ENCODE results near the gene TLE4. TPM values are rescaled to one million over a fixed set of nuclear protein-coding genes. Genes with fewer than 3 reads are reported as not detected.
A peak's percentile ranks its signal among the peaks of the same experiment; 100 is the strongest.

Gene TLE4
- total RNA-seq, 3 donors from 2014 or later = 25.0 to 47.0 (median 35.1) TPM

DNA sequence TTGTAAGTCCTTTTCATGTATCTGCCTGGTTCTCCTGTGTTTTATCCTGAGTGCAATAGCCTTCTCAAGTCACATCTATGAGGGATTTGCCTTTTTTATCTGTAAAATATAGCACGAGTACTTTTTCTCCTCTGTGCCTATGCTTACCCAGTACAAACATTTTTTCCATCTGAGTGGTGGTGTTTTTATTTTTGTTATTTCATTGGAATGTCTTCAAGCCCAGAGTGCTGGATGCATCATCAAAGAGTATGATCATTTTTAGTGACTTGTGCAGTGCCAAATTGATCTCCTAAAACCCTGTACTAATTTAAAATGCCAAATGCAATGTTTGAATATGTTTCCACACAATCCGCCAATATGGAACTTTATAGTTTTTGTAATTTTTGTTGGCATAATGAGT is 86.1 kb downstream of the TLE4 start:
- intact Hi-C loops (cut with DNase I; ENCODE audit: low total_unique reads) = no loop called here
- no peak for DNase-seq (ENCODE audit: low spot score in 2 of 2)
- Histone ChIP-seq H3K27me3 (no peaks in the 10 kb centered on the region), H3K9me3 (no peaks in the 10 kb centered on the region), H3K4me1 (no peaks in the 10 kb centered on the region), H3K4me3 (no peak overlapping the region), H3K36me3 (peaks cover 7% of the 10 kb centered on the region), H3K27ac (no peak overlapping the region)
- TF ChIP-seq POLR2AphosphoS5 (IDR thresholded peaks at IDR 0.05) (no peak), POLR2A (IDR thresholded peaks at IDR 0.05) (no peak)
- TF ChIP-seq, protein P1, sequence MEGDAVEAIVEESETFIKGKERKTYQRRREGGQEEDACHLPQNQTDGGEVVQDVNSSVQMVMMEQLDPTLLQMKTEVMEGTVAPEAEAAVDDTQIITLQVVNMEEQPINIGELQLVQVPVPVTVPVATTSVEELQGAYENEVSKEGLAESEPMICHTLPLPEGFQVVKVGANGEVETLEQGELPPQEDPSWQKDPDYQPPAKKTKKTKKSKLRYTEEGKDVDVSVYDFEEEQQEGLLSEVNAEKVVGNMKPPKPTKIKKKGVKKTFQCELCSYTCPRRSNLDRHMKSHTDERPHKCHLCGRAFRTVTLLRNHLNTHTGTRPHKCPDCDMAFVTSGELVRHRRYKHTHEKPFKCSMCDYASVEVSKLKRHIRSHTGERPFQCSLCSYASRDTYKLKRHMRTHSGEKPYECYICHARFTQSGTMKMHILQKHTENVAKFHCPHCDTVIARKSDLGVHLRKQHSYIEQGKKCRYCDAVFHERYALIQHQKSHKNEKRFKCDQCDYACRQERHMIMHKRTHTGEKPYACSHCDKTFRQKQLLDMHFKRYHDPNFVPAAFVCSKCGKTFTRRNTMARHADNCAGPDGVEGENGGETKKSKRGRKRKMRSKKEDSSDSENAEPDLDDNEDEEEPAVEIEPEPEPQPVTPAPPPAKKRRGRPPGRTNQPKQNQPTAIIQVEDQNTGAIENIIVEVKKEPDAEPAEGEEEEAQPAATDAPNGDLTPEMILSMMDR (IDR thresholded peaks at IDR 0.05) = no peak

GRCh38 chr9:79658926-79659325 is 87.2 kb downstream of the TLE4 start:
- intact Hi-C loops (cut with DNase I; ENCODE audit: low total_unique reads) = no loop called here

DNA sequence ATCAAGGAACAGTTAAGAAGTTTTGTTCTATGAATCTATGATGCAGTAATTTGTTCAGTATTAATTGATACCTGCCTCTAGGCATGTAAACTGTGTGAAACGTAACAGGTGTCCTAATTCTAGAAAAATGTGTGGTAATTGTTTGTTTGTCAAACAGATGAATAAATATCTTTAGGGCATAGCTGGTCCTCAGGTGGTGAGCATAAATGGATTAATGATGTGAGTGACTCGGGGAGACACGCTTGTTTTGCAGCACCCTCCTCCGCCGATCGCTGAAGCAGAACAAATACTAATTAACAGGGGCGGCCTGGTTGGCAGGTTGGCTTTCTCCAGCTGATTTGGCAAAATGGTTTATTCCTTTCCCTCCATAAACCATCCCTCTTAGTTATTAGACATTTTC is 88.8 kb downstream of the TLE4 start:
- no peak overlapping the region for H3K27ac ChIP-seq
- H3K4me1 ChIP-seq = no peaks in the 10 kb centered on the region
- H3K4me3 ChIP-seq = no peak overlapping the region
- H3K36me3 ChIP-seq = no peaks in the 10 kb centered on the region
- no peaks in the 10 kb centered on the region for H3K27me3 ChIP-seq
- intact Hi-C loops (cut with DNase I; ENCODE audit: low total_unique reads) = no loop called here
- no peaks in the 10 kb centered on the region for H3K9me3 ChIP-seq
- TF ChIP-seq, protein P1 (IDR thresholded peaks at IDR 0.05) = no peak
- TF ChIP-seq POLR2AphosphoS5 (IDR thresholded peaks at IDR 0.05) (no peak), POLR2A (IDR thresholded peaks at IDR 0.05) (no peak)
- DNase-seq (ENCODE audit: low spot score in 2 of 2) = no peak

More at GRCh38 chr9:79658926-79659325, 87.2 kb downstream of the TLE4 start:
- TF ChIP-seq POLR2AphosphoS5 (IDR thresholded peaks at IDR 0.05) (no peak), POLR2A (IDR thresholded peaks at IDR 0.05) (no peak)
- TF ChIP-seq, protein P1 (IDR thresholded peaks at IDR 0.05) = no peak
- DNase-seq (ENCODE audit: low spot score in 2 of 2) = no peak
- Histone ChIP-seq H3K36me3 (peaks cover 4% of the 10 kb centered on the region), H3K4me3 (no peak overlapping the region), H3K9me3 (no peaks in the 10 kb centered on the region), H3K27me3 (no peaks in the 10 kb centered on the region), H3K27ac (no peak overlapping the region), H3K4me1 (no peaks in the 10 kb centered on the region)

DNA sequence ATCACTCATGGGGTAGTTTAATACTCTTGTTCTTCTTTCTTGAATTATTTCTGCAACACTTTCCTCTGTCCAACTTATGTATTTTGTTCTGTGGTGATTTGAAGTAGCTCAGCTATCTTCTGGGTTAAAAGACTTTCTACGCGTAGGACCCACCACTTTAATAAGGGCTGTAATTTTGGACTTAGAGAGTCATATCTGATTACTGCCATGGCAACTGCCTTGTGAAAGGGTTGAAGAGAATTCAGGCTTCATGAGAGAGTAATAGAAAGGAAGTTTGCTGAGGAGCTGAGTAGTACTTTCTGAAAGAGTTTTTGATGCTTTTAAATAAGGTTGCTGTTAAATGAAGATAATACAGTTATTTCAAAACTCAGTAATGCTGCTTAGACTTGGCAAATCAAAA is 89.5 kb downstream of the TLE4 start:
- TF ChIP-seq, protein P1 (IDR thresholded peaks at IDR 0.05) = no peak
- TF ChIP-seq POLR2AphosphoS5 (IDR thresholded peaks at IDR 0.05) (no peak), POLR2A (IDR thresholded peaks at IDR 0.05) (no peak)
- intact Hi-C loops (cut with DNase I; ENCODE audit: low total_unique reads) = no loop called here
- H3K27me3 ChIP-seq = no peaks in the 10 kb centered on the region
- no peaks in the 10 kb centered on the region for H3K4me1 ChIP-seq
- no peaks in the 10 kb centered on the region for H3K9me3 ChIP-seq
- no peaks in the 10 kb centered on the region for H3K36me3 ChIP-seq
- no peak overlapping the region for H3K4me3 ChIP-seq
- DNase-seq (ENCODE audit: low spot score in 2 of 2) = no peak
- H3K27ac ChIP-seq = no peak overlapping the region

- TF ChIP-seq POLR2A (IDR thresholded peaks at IDR 0.05) (no peak), POLR2AphosphoS5 (IDR thresholded peaks at IDR 0.05) (no peak)
- TF ChIP-seq, protein P1 (IDR thresholded peaks at IDR 0.05) = no peak
- Histone ChIP-seq H3K4me3 (no peak overlapping the region), H3K27me3 (no peaks in the 10 kb centered on the region), H3K9me3 (no peaks in the 10 kb centered on the region), H3K4me1 (no peaks in the 10 kb centered on the region), H3K27ac (peak overlapping the region; percentile 3 to 26), H3K36me3 (no peaks in the 10 kb centered on the region)
- no peak for DNase-seq (ENCODE audit: low spot score in 2 of 2)
- intact Hi-C loops (cut with DNase I; ENCODE audit: low total_unique reads) = no loop called here
Measured at GRCh38 chr9:79661886-79662536, 90.2 kb downstream of the TLE4 start.

Measured in breast epithelium (tissue), 4 donors.